Naive thymus-derived CD8-positive, alpha-beta T cell (primary cell): ENCODE measurements around the gene CHST10. TPM values are rescaled to one million over a fixed set of nuclear protein-coding genes. Genes with fewer than 3 reads are reported as not detected.
"Not testable (repeated sequence)": the region's sequence is repeated elsewhere in the genome, so short reads cannot be mapped to it uniquely, and the experiment has no call there.

ENCODE experiments used
- ATAC-seq, 2 donors: fragments of 150-1000 bp; cut with Tn5 transposase in 1 of 2; sonication (Bioruptor Pico), chemical (Tn5 transposase) in 1 of 2; 1 replicate in 1 of 2; 2 replicates in 1 of 2; pipeline ENCODE4 v1.10.0; 2021; ENCODE audit warnings: mild to moderate bottlenecking in 2 of 2, moderate library complexity in 2 of 2
- POLR2A ChIA-PET: fragments of 350-600 bp; sonication (Branson Sonifier 250); formaldehyde crosslinking; loops from one replicate; lab custom pipeline; 2021; ENCODE audit warnings: antibody characterized with exemption; lab: Charles Lee
- DNase-seq, 10 donors: peaks; one replicate each; pipeline versions ENCODE4 v3.0.0 to v3.0.0-alpha.2; 2020 to 2022
- H3K27ac Mint-ChIP-seq, 10 donors: one replicate each; pipeline ENCODE4 v1.8.0; 2020 to 2022; ENCODE audit warnings: mild to moderate bottlenecking in 10 of 10, mixed read lengths in 10 of 10, moderate library complexity in 4 of 10, inconsistent platforms in 1 of 10
- H3K27me3 Mint-ChIP-seq, 5 donors: one replicate each; pipeline ENCODE4 v1.8.0; 2021 to 2022; ENCODE audit warnings: mixed read lengths in 5 of 5
- H3K36me3 Mint-ChIP-seq, 3 donors: one replicate each; pipeline ENCODE4 v1.8.0; 2020 to 2022; ENCODE audit warnings: mixed read lengths in 3 of 3, mild to moderate bottlenecking in 2 of 3, inconsistent platforms in 1 of 3
- H3K4me1 Mint-ChIP-seq, 4 donors: one replicate each; pipeline ENCODE4 v1.8.0; 2021 to 2022; ENCODE audit warnings: mixed read lengths in 4 of 4
- H3K4me3 Mint-ChIP-seq, 10 donors: one replicate each; pipeline ENCODE4 v1.8.0; 2020 to 2022; ENCODE audit warnings: mild to moderate bottlenecking in 10 of 10, mixed read lengths in 10 of 10, moderate library complexity in 6 of 10, inconsistent platforms in 1 of 10
- H3K9me3 Mint-ChIP-seq, 9 donors: one replicate each; pipeline ENCODE4 v1.8.0; 2020 to 2022; ENCODE audit warnings: mixed read lengths in 9 of 9, mild to moderate bottlenecking in 3 of 9, inconsistent platforms in 1 of 9, moderate library complexity in 1 of 9
- polyA plus RNA-seq, 3 donors: library from polyadenylated mRNA; unstranded; fragments of 300-500 nt; fragmentation: Illumina TruSeq; gene quantifications; one replicate each; pipeline ENCODE4 v1.2.3, GENCODE V29; 2021
- total RNA-seq, 8 experiments: library from RNA in 2 of 8; stranded (reverse) in 2 of 8; gene quantifications; one replicate each; pipeline ENCODE4 v1.2.3 and lab custom pipeline; 2021 to 2026

CHST10 gene
- total and polyA plus RNA-seq, 5 experiments from 2014 or later = 5.0 to 8.2 (median 6.4) TPM

GRCh38 chr2:100383954-100384353 is 33.5 kb downstream of the CHST10 start:
- no peak overlapping the region for H3K27ac Mint-ChIP-seq
- no peaks in the 10 kb centered on the region for H3K9me3 Mint-ChIP-seq

GRCh38 chr2:100383306-100383705 is 34.2 kb downstream of the CHST10 start:
- no peaks in the 10 kb centered on the region for H3K9me3 Mint-ChIP-seq
- DNase-seq (no peak), ATAC-seq (no peak)
- POLR2A ChIA-PET = no interaction called here
- peaks cover 2 to 6% (median 6%) of the 10 kb centered on the region in 4 donors for H3K4me1 Mint-ChIP-seq
- no peak overlapping the region for H3K27ac Mint-ChIP-seq
- H3K27me3 Mint-ChIP-seq = no peaks in the 10 kb centered on the region
- H3K4me3 Mint-ChIP-seq = no peak overlapping the region
- H3K36me3 Mint-ChIP-seq = no peaks in the 10 kb centered on the region

More at GRCh38 chr2:100383954-100384353, 33.5 kb downstream of the CHST10 start:
- Mint-ChIP-seq H3K36me3 (no peaks in the 10 kb centered on the region), H3K27me3 (no peaks in the 10 kb centered on the region), H3K4me1 (peaks cover 2 to 6% (median 6%) of the 10 kb centered on the region in 4 donors), H3K4me3 (no peak overlapping the region)
- DNase-seq (no peak), ATAC-seq (no peak)
- POLR2A ChIA-PET = no interaction called here

- H3K4me1 Mint-ChIP-seq = peaks cover 2 to 6% (median 6%) of the 10 kb centered on the region in 4 donors
- no peaks in the 10 kb centered on the region for H3K9me3 Mint-ChIP-seq
- H3K4me3 Mint-ChIP-seq = no peak overlapping the region
- POLR2A ChIA-PET = no interaction called here
- peaks cover 0 to 1% (median 0%) of the 10 kb centered on the region in 5 donors for H3K27me3 Mint-ChIP-seq
- H3K36me3 Mint-ChIP-seq = no peaks in the 10 kb centered on the region
- peak; percentile 20 to 78 (median 53) for DNase-seq
- ATAC-seq = peak; percentile 47 to 54
- H3K27ac Mint-ChIP-seq = no peak overlapping the region
Measured at GRCh38 chr2:100381240-100381639, 36.2 kb downstream of the CHST10 start.

GRCh38 chr2:100380681-100381080 is 36.8 kb downstream of the CHST10 start:
- POLR2A ChIA-PET = no interaction called here
- Mint-ChIP-seq H3K27ac (peak overlapping the region in 1 of 10 donors; percentile 53), H3K27me3 (peaks cover 0 to 2% (median 0%) of the 10 kb centered on the region in 5 donors), H3K4me3 (no peak overlapping the region), H3K4me1 (peaks cover 2 to 6% (median 6%) of the 10 kb centered on the region in 4 donors), H3K9me3 (no peaks in the 10 kb centered on the region), H3K36me3 (no peaks in the 10 kb centered on the region)
- no peak for ATAC-seq
- no peak for DNase-seq

- Mint-ChIP-seq H3K4me1 (peaks cover 2 to 6% (median 6%) of the 10 kb centered on the region in 4 donors), H3K9me3 (peaks cover 2 to 16% (median 12%) of the 10 kb centered on the region in 9 donors), H3K4me3 (no peak overlapping the region), H3K27ac (no peak overlapping the region), H3K36me3 (peaks cover 0 to 13% (median 0%) of the 10 kb centered on the region in 3 donors), H3K27me3 (peaks cover 0 to 9% (median 0%) of the 10 kb centered on the region in 5 donors)
- POLR2A ChIA-PET = no interaction called here
- ATAC-seq (no peak), DNase-seq (no peak)
Measured at GRCh38 chr2:100376836-100377235, 40.6 kb downstream of the CHST10 start.

GRCh38 chr2:100367163-100367562 is 50.3 kb downstream of the CHST10 start:
- POLR2A ChIA-PET = no interaction called here
- Mint-ChIP-seq H3K4me3 (no peak overlapping the region), H3K27me3 (peaks cover 5 to 38% (median 10%) of the 10 kb centered on the region in 5 donors), H3K9me3 (peaks cover 17 to 57% (median 34%) of the 10 kb centered on the region in 9 donors), H3K4me1 (no peaks in the 10 kb centered on the region), H3K27ac (no peak overlapping the region), H3K36me3 (peaks cover 0 to 50% (median 12%) of the 10 kb centered on the region in 3 donors)
- no peak for DNase-seq
- ATAC-seq = no peak

GRCh38 chr2:100365434-100365833 is 52.0 kb downstream of the CHST10 start:
- POLR2A ChIA-PET = no interaction called here
- Mint-ChIP-seq H3K9me3 (peaks cover 12 to 54% (median 24%) of the 10 kb centered on the region in 9 donors), H3K36me3 (peaks cover 0 to 41% (median 9%) of the 10 kb centered on the region in 3 donors), H3K27ac (no peak overlapping the region), H3K27me3 (peaks cover 5 to 31% (median 10%) of the 10 kb centered on the region in 5 donors), H3K4me3 (no peak overlapping the region), H3K4me1 (no peaks in the 10 kb centered on the region)
- DNase-seq (no peak), ATAC-seq (no peak)

GRCh38 chr2:100362269-100362668 is 55.2 kb downstream of the CHST10 start:
- H3K4me1 Mint-ChIP-seq, H3K4me3 Mint-ChIP-seq, POLR2A ChIA-PET, ATAC-seq, H3K27ac Mint-ChIP-seq, DNase-seq: not testable (repeated sequence)
- Mint-ChIP-seq H3K36me3 (peaks cover 0 to 32% (median 4%) of the 10 kb centered on the region in 3 donors), H3K9me3 (peaks cover 7 to 45% (median 20%) of the 10 kb centered on the region in 9 donors), H3K27me3 (peaks cover 0 to 22% (median 9%) of the 10 kb centered on the region in 5 donors)

GRCh38 chr2:100359576-100359975 is 57.9 kb downstream of the CHST10 start:
- Mint-ChIP-seq H3K4me3 (no peak overlapping the region), H3K27ac (no peak overlapping the region), H3K36me3 (peaks cover 0 to 32% (median 4%) of the 10 kb centered on the region in 3 donors), H3K27me3 (peaks cover 3 to 31% (median 11%) of the 10 kb centered on the region in 5 donors), H3K4me1 (no peaks in the 10 kb centered on the region), H3K9me3 (peaks cover 7 to 45% (median 19%) of the 10 kb centered on the region in 9 donors)
- POLR2A ChIA-PET = no interaction called here
- no peak for DNase-seq
- ATAC-seq = no peak

- Mint-ChIP-seq H3K4me1 (no peaks in the 10 kb centered on the region), H3K27me3 (peaks cover 3 to 26% (median 10%) of the 10 kb centered on the region in 5 donors), H3K36me3 (peaks cover 0 to 32% (median 2%) of the 10 kb centered on the region in 3 donors), H3K4me3 (no peak overlapping the region), H3K9me3 (peaks cover 7 to 45% (median 19%) of the 10 kb centered on the region in 9 donors), H3K27ac (no peak overlapping the region)
- DNase-seq (no peak), ATAC-seq (no peak)
- POLR2A ChIA-PET = no interaction called here
Measured at GRCh38 chr2:100358554-100358953, 58.9 kb downstream of the CHST10 start.

- Mint-ChIP-seq H3K27ac (no peak overlapping the region), H3K4me1 (no peaks in the 10 kb centered on the region), H3K4me3 (no peak overlapping the region), H3K36me3 (peaks cover 0 to 5% (median 0%) of the 10 kb centered on the region in 3 donors), H3K27me3 (peaks cover 13 to 73% (median 25%) of the 10 kb centered on the region in 5 donors), H3K9me3 (peaks cover 0 to 3% (median 0%) of the 10 kb centered on the region in 9 donors)
- no peak for DNase-seq
- ATAC-seq = no peak
- POLR2A ChIA-PET = no interaction called here
Measured at GRCh38 chr2:100352521-100352920, 64.9 kb downstream of the CHST10 start.

- Mint-ChIP-seq H3K36me3 (peaks cover 0 to 5% (median 0%) of the 10 kb centered on the region in 3 donors), H3K9me3 (peaks cover 0 to 7% (median 0%) of the 10 kb centered on the region in 9 donors), H3K4me1 (no peaks in the 10 kb centered on the region), H3K4me3 (no peak overlapping the region), H3K27me3 (peaks cover 11 to 56% (median 24%) of the 10 kb centered on the region in 5 donors), H3K27ac (peak overlapping the region in 1 of 10 donors; percentile 36)
- ATAC-seq (no peak), DNase-seq (no peak)
- POLR2A ChIA-PET = no interaction called here
Measured at GRCh38 chr2:100350661-100351185, 66.7 kb downstream of the CHST10 start.

GRCh38 chr2:100345144-100345543 is 72.3 kb downstream of the CHST10 start:
- H3K4me1 Mint-ChIP-seq, ATAC-seq, POLR2A ChIA-PET, H3K4me3 Mint-ChIP-seq, H3K27ac Mint-ChIP-seq, DNase-seq: not testable (repeated sequence)
- H3K9me3 Mint-ChIP-seq = peaks cover 0 to 21% (median 2%) of the 10 kb centered on the region in 9 donors
- H3K36me3 Mint-ChIP-seq = peaks cover 0 to 12% (median 0%) of the 10 kb centered on the region in 3 donors
- peaks cover 8 to 49% (median 18%) of the 10 kb centered on the region in 5 donors for H3K27me3 Mint-ChIP-seq
